NCI-H2196 (cell line): ENCODE measurements around the gene SLC28A1.
"Not testable (repeated sequence)": the region's sequence is repeated elsewhere in the genome, so short reads cannot be mapped to it uniquely, and the experiment has no call there.

ENCODE experiments used
- DNase-seq: peaks from one replicate; lab custom pipeline; 2025; ENCODE audit not compliant: unreplicated experiment; lab: John Stamatoyannopoulos, UW

Gene SLC28A1

GRCh38 chr15:84961707-84962106 lies 77.2 kb downstream of the SLC28A1 start:
- DNase-seq, result no peak

- DNase-seq, result no peak
These were observed 78.5 kb downstream of the SLC28A1 start for GRCh38 chr15:84962955-84963354.

- no peak for DNase-seq
These were observed 82.9 kb downstream of the SLC28A1 start for GRCh38 chr15:84967380-84967779.

GRCh38 chr15:84968301-84968700 lies 83.8 kb downstream of the SLC28A1 start:
- DNase-seq, result no peak

GRCh38 chr15:84969257-84969656 lies 84.8 kb downstream of the SLC28A1 start:
- no peak for DNase-seq

- DNase-seq, result no peak
These were observed 86.4 kb downstream of the SLC28A1 start for GRCh38 chr15:84970843-84971242.

GRCh38 chr15:84973492-84974460 lies 89.3 kb downstream of the SLC28A1 start:
- no peak for DNase-seq

GRCh38 chr15:84975871-84976351 lies 91.4 kb downstream of the SLC28A1 start:
- DNase-seq, result no peak

- no peak for DNase-seq
These were observed 92.4 kb downstream of the SLC28A1 start for GRCh38 chr15:84976746-84977345.

GRCh38 chr15:84979651-84980050 lies 95.2 kb downstream of the SLC28A1 start:
- no peak for DNase-seq

GRCh38 chr15:84980196-84981053 lies 96.0 kb downstream of the SLC28A1 start:
- peak; percentile 64 for DNase-seq

- peak; percentile 87 for DNase-seq
These were observed 96.7 kb downstream of the SLC28A1 start for GRCh38 chr15:84981054-84981710.

GRCh38 chr15:84981711-84982300 lies 97.3 kb downstream of the SLC28A1 start, which contains the start of gene PDE8A:
TSS of gene PDE8A (plus strand) at chr15:84981856. CDS start at chr15:84982163, 307 bp downstream.
- DNase-seq, result no peak

- DNase-seq, result no peak
These were observed 97.9 kb downstream of the SLC28A1 start for GRCh38 chr15:84982301-84982920.

- DNase-seq, result no peak
These were observed 98.8 kb downstream of the SLC28A1 start for GRCh38 chr15:84983294-84983693.

- no peak for DNase-seq
These were observed 99.2 kb downstream of the SLC28A1 start for GRCh38 chr15:84983711-84984110.

GRCh38 chr15:84985158-84985557 lies 100.7 kb downstream of the SLC28A1 start:
- no peak for DNase-seq

- not testable (repeated sequence) for DNase-seq
These were observed 102.9 kb downstream of the SLC28A1 start for GRCh38 chr15:84987351-84987750.

GRCh38 chr15:84987949-84988624 lies 103.6 kb downstream of the SLC28A1 start:
- DNase-seq, result no peak
